Mucosa of rectum (tissue), 2 donors: ENCODE data around the gene DENND1A.
A peak's percentile ranks its signal among the peaks of the same experiment; 100 is the strongest.

Experiments
- H3K27ac ChIP-seq, 2 donors: one replicate each; pipeline ENCODE4 v1.7.0; 2013; ENCODE audit warnings: inconsistent platforms in 2 of 2, low read depth in 2 of 2, low read length in 2 of 2
- H3K27me3 ChIP-seq, 2 donors: one replicate each; pipeline ENCODE4 v1.7.0; 2013; ENCODE audit warnings: low read length in 2 of 2; ENCODE audit not compliant: control insufficient read depth in 2 of 2, insufficient read depth in 2 of 2
- H3K36me3 ChIP-seq, 2 donors: one replicate each; pipeline ENCODE4 v1.7.0; 2013; ENCODE audit warnings: low read length in 2 of 2; ENCODE audit not compliant: control insufficient read depth in 2 of 2, insufficient read depth in 2 of 2
- H3K4me1 ChIP-seq, 2 donors: one replicate each; pipeline ENCODE4 v1.7.0; 2013; ENCODE audit warnings: low read length in 2 of 2, mild to moderate bottlenecking in 1 of 2; ENCODE audit not compliant: control insufficient read depth in 2 of 2, insufficient read depth in 2 of 2
- H3K4me3 ChIP-seq, 2 donors: one replicate each; pipeline ENCODE4 v1.7.0; 2013; ENCODE audit warnings: low read length in 2 of 2
- H3K9ac ChIP-seq, 2 donors: one replicate each; pipeline ENCODE4 v1.7.0; 2013; ENCODE audit warnings: low read length in 2 of 2, low read depth in 1 of 2, mild to moderate bottlenecking in 1 of 2
- H3K9me3 ChIP-seq, 2 donors: one replicate each; pipeline ENCODE4 v1.7.0; 2013; ENCODE audit warnings: low read length in 2 of 2; ENCODE audit not compliant: control insufficient read depth in 2 of 2
- donor health status: healthy.
- donor health status: Normal muscosa, but diverticular disease.

DENND1A gene

DNA sequence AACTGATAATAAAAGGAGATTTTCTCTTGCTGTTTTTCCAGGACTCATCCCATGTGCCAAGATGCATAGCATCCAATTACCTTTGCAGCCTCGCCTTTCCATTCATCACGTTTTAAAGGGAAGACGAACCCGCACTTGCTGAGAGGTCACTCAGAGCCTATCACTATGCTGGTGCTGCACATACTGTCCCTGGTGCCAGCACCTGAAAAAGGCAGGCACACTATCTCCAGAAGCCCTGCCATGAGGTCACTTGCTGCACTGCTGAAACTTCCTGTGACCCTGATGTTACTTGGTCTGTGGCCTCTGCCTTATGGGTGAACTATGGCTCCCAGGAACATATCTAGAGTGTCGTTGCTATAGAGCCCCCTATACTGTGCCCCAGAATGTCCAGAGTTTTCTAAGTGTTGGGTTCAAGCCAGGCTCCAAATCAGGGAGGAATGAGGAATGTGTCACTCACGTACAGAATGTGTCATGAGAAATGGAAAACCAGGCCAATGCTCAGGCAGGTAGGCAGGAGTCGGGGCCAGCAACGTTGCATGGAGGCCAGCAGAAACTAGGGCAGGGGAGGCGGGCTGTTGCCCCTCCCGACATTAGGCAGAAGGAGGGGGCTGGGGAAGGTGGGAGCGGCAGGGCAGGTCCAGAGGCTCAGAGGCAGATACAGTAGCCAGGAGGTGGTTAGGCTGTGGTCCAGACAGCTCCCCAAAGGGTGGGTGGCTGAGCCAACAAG lies 311.8 kb downstream of the DENND1A start:
- H3K9me3 ChIP-seq, result no peaks in the 10 kb centered on the region
- H3K9ac ChIP-seq, result no peak overlapping the region

DNA sequence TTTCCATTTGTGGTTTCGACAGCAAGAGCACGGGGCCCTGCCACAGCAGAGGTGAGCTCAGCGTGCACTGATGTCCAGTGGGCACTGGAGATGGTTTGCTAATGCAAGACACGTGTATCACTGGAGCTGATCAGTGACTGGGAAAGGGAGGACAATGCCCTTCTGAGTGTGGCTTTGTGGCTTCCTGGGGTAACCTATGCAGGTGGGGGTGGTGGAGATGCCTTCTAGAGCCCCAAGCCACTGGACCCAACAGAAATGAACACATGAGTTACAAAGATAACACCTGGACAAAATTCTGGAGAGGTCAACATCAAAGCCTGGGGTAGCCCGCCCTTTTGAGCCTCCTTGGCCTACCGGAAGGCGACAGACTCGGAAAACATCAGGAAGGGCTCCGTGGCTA lies 312.6 kb downstream of the DENND1A start:
- no peak overlapping the region for H3K27ac ChIP-seq
- no peaks in the 10 kb centered on the region for H3K36me3 ChIP-seq
- no peak overlapping the region for H3K9ac ChIP-seq
- H3K9me3 ChIP-seq, result no peaks in the 10 kb centered on the region
- H3K4me3 ChIP-seq, result no peak overlapping the region
- H3K27me3 ChIP-seq, result no peaks in the 10 kb centered on the region
- H3K4me1 ChIP-seq, result no peaks in the 10 kb centered on the region

More for the DNA sequence above, 311.8 kb downstream of the DENND1A start:
- Histone ChIP-seq H3K27ac (no peak overlapping the region), H3K4me1 (no peaks in the 10 kb centered on the region), H3K36me3 (peaks cover 0 to 3% of the 10 kb centered on the region in 2 donors), H3K4me3 (no peak overlapping the region), H3K27me3 (no peaks in the 10 kb centered on the region)

DNA sequence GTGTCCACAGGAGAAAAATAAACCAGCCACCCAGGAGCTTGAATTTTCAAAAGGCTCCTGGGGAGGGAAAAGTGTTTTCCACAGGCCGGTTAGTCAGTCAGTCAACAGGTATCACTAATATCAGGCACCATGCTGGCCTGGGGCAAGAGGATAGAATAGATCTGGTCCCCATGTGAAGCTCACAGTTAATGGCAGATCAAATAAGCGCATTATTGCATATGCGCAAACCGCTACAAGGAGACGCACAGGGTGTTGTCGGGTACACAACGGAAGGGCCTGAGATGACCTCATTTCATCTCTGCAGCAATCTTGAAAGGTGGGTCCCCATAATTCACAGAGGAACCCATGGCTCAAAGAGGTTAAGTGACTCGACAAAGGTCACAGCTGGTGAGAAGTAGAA lies 313.2 kb downstream of the DENND1A start:
- no peak overlapping the region for H3K27ac ChIP-seq
- no peaks in the 10 kb centered on the region for H3K9me3 ChIP-seq
- H3K36me3 ChIP-seq, result no peaks in the 10 kb centered on the region
- H3K9ac ChIP-seq, result no peak overlapping the region
- H3K27me3 ChIP-seq, result no peaks in the 10 kb centered on the region
- no peak overlapping the region for H3K4me3 ChIP-seq
- no peaks in the 10 kb centered on the region for H3K4me1 ChIP-seq

DNA sequence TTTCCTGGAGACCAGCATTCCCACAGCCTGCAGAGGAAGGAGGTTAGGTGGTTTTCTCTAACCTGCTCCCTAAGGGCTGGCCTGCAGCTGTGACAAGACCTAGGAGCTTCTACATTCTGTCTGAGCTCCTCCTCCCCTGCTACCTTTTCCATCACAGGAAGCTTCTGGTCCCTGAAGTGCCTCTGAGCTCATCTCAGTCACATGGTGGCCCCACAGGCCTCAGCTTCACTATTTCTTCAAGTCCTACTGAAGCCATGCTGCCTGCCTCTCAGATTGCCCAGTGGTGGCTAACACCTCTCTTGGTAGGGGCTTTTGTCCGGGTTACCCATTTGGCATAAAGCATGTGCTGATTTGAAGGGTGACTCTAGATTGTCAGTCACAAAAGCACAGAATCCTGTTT lies 314.5 kb downstream of the DENND1A start:
- Histone ChIP-seq H3K9ac (no peak overlapping the region), H3K27ac (no peak overlapping the region), H3K36me3 (no peaks in the 10 kb centered on the region), H3K4me1 (no peaks in the 10 kb centered on the region), H3K4me3 (no peak overlapping the region), H3K9me3 (no peaks in the 10 kb centered on the region), H3K27me3 (no peaks in the 10 kb centered on the region)

DNA sequence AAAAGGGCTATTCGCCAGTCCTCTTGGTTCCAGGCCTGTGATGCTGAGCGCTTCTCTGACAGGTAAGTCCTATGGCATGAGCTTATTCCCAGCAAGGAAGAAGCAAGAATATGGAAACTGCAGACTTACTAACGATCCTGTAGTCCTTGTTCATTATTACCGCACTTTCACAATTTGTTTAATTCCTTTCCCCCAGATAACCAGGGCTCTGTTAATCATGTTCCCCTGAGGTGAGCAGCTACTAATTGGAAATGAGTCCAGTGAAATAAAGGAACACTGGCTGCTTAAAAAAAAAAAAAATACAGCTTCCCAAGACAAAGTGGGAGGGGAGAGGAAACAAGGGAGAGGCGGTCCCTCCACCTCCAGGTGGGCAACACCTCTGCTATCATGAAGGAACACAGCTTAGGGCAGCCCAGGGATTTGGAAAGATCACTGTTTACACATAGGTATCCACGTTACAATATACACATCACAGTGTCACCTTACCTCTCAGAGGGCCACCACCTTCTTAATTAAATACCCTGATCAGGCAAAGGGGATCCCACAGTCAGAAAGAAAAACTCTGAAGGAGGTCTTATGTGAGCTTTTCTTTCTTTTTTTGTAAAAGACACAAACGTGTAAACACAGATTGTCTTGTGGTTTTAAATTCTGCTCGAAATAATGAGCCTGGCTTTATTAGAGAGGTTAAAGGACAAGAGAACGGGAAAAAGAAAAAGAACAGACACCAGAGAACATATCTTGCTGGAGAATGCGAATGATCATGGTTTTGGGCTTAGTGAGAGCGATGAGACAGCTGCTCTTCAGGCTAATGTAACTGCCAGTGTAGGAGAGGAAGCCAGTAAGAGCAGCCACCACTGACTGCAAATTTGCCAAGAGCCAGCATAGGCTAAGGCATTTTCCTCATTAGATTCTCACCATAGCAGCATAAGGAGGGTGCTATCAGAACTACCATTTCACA lies 315.3 kb downstream of the DENND1A start:
- Histone ChIP-seq H3K27ac (no peak overlapping the region), H3K36me3 (no peaks in the 10 kb centered on the region), H3K4me1 (no peaks in the 10 kb centered on the region), H3K9ac (no peak overlapping the region), H3K27me3 (no peaks in the 10 kb centered on the region), H3K9me3 (no peaks in the 10 kb centered on the region), H3K4me3 (no peak overlapping the region)

DNA sequence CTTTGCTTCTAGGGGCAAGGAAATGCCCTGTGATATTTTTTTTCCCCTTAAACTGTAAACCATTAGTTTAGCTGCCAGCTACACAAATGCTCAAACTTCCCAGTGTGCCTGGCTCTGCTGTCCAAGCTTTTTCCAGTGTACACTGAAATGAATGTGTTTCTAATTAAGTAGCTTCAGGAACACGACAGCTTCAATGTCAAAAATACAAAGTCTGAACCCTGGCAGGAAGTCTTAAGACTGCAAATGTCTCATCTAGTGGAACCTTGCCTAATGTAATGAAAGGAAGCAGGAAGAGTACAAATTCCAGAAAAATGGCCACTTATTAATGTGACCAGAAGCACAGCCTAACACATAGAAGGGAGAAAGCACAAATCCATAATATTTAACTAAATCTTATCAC lies 318.7 kb downstream of the DENND1A start:
- H3K4me3 ChIP-seq, result no peak overlapping the region
- H3K27me3 ChIP-seq, result no peaks in the 10 kb centered on the region
- peaks cover 0 to 4% of the 10 kb centered on the region in 2 donors for H3K36me3 ChIP-seq
- H3K9me3 ChIP-seq, result no peaks in the 10 kb centered on the region
- no peak overlapping the region for H3K27ac ChIP-seq
- H3K9ac ChIP-seq, result no peak overlapping the region
- no peaks in the 10 kb centered on the region for H3K4me1 ChIP-seq

DNA sequence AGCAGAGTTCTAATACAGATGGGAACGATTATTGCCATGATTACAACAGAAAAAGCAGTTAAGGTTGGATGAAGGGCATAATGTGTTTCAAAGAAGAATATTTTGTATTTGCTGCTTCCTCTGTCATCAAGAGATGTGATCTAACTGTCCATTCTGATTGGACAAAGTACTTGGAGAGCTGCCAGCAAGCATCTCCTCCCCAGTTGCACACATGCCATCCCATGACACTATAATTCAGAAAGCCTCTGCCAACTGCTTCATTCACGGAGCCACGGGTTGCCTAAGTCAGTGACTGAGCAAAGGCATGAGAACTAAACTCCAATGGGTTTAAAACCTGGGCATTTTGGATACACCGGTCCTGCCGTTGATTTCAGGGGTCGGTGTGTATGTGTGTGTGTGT lies 320.1 kb downstream of the DENND1A start:
- no peak overlapping the region for H3K9ac ChIP-seq
- H3K4me1 ChIP-seq, result no peaks in the 10 kb centered on the region
- peaks cover 0 to 4% of the 10 kb centered on the region in 2 donors for H3K36me3 ChIP-seq
- H3K27ac ChIP-seq, result no peak overlapping the region
- no peak overlapping the region for H3K4me3 ChIP-seq
- H3K27me3 ChIP-seq, result no peaks in the 10 kb centered on the region
- no peaks in the 10 kb centered on the region for H3K9me3 ChIP-seq

DNA sequence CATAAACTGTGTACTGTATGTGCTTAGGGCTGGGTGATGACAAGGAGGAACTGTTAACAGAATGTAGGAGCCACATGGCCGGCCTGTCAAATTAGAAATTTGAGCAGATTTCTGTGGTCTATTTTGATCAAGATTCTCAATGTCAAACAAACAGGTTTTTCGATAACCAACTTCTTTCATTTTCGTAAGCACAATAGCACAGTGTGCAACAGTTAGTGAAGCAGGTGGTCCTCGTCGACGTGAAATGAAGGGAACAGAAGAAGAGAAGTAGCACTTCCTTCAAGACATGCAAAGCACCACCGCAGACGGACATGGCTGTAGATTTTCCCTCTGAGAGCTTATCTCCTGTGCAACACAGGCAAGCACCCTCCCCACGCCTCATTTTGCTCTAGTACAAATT lies 321.8 kb downstream of the DENND1A start:
- H3K9ac ChIP-seq, result no peak overlapping the region
- H3K4me3 ChIP-seq, result no peak overlapping the region
- H3K27ac ChIP-seq, result peak overlapping the region in 1 of 2 donors; percentile 27
- peaks cover 0 to 4% of the 10 kb centered on the region in 2 donors for H3K36me3 ChIP-seq
- no peaks in the 10 kb centered on the region for H3K27me3 ChIP-seq
- no peaks in the 10 kb centered on the region for H3K9me3 ChIP-seq
- H3K4me1 ChIP-seq, result no peaks in the 10 kb centered on the region

DNA sequence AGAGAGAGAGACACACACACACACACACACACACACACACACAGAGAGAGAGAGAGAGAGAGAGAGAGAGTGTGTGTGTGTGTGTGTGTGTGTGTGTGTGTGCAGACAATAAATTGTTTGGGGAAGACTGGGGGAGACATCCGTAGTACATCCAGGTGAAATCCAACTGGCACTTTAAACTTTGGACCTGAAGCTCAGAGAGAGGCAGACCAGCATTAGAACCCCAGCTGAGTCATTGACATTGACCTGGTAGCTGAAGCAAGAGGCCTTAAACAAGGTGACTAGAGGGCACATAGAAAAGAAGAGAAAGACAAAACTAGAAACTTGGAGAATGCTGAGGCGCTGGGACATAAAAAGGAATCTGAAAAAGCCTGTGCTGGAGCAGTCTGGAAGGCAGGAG lies 322.4 kb downstream of the DENND1A start:
- no peaks in the 10 kb centered on the region for H3K4me1 ChIP-seq
- no peaks in the 10 kb centered on the region for H3K9me3 ChIP-seq
- H3K27me3 ChIP-seq, result no peaks in the 10 kb centered on the region
- H3K36me3 ChIP-seq, result peaks cover 0 to 4% of the 10 kb centered on the region in 2 donors
- no peak overlapping the region for H3K9ac ChIP-seq
- H3K4me3 ChIP-seq, result no peak overlapping the region
- no peak overlapping the region for H3K27ac ChIP-seq

DNA sequence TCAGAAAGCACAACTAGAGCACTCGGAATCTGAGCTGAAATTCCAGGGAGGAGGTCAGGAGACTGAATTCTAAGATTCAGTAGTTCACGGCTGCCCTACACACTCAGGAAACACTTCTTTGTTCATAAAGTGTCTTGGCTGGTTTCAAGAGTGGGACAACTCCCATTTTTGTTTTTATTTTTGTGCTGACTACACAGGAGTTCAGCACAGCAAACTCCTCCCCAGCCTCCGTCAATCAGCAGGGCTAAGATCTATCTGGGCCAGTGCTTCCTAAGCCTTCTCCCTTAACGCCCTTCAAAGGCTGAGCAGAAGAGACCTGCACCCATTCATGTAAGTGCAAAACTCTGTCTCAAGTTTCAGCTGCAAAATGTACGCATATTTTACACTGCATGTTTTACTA lies 323.8 kb downstream of the DENND1A start:
- no peaks in the 10 kb centered on the region for H3K27me3 ChIP-seq
- H3K4me3 ChIP-seq, result no peak overlapping the region
- no peak overlapping the region for H3K9ac ChIP-seq
- peaks cover 3 to 4% of the 10 kb centered on the region in 2 donors for H3K36me3 ChIP-seq
- H3K9me3 ChIP-seq, result no peaks in the 10 kb centered on the region
- no peaks in the 10 kb centered on the region for H3K4me1 ChIP-seq
- no peak overlapping the region for H3K27ac ChIP-seq
